Measurements from ENCODE around the gene MPRIP.

MPRIP gene

GRCh38 chr17:17098551-17099179 lies 56.4 kb downstream of the MPRIP start:
- H3K4me3 ChIP-seq (ENCODE audit: low read depth, low read length) = no peak overlapping the region
- no peak for TF ChIP-seq CTCF (IDR thresholded peaks at IDR 0.05; ENCODE audit: borderline replicate concordance, insufficient read depth, low read depth, low read length)

- no peak for TF ChIP-seq CTCF (IDR thresholded peaks at IDR 0.05; ENCODE audit: borderline replicate concordance, insufficient read depth, low read depth, low read length)
- no peak overlapping the region for H3K4me3 ChIP-seq (ENCODE audit: low read depth, low read length)
Observed at GRCh38 chr17:17102176-17102575, 59.9 kb downstream of the MPRIP start.

- TF ChIP-seq CTCF (IDR thresholded peaks at IDR 0.05; ENCODE audit: borderline replicate concordance, insufficient read depth, low read depth, low read length) = no peak
- H3K4me3 ChIP-seq (ENCODE audit: low read depth, low read length) = no peak overlapping the region
Observed at GRCh38 chr17:17103160-17103559, 60.9 kb downstream of the MPRIP start.

GRCh38 chr17:17104036-17104435 lies 61.8 kb downstream of the MPRIP start:
- no peak overlapping the region for H3K4me3 ChIP-seq (ENCODE audit: low read depth, low read length)
- TF ChIP-seq CTCF (IDR thresholded peaks at IDR 0.05; ENCODE audit: borderline replicate concordance, insufficient read depth, low read depth, low read length) = no peak

- no peak overlapping the region for H3K4me3 ChIP-seq (ENCODE audit: low read depth, low read length)
- TF ChIP-seq CTCF (IDR thresholded peaks at IDR 0.05; ENCODE audit: borderline replicate concordance, insufficient read depth, low read depth, low read length) = no peak
Observed at GRCh38 chr17:17104494-17104893, 62.2 kb downstream of the MPRIP start.

GRCh38 chr17:17105976-17106375 lies 63.7 kb downstream of the MPRIP start:
- no peak overlapping the region for H3K4me3 ChIP-seq (ENCODE audit: low read depth, low read length)
- TF ChIP-seq CTCF (IDR thresholded peaks at IDR 0.05; ENCODE audit: borderline replicate concordance, insufficient read depth, low read depth, low read length) = no peak

GRCh38 chr17:17106756-17107155 lies 64.5 kb downstream of the MPRIP start:
- no peak overlapping the region for H3K4me3 ChIP-seq (ENCODE audit: low read depth, low read length)
- TF ChIP-seq CTCF (IDR thresholded peaks at IDR 0.05; ENCODE audit: borderline replicate concordance, insufficient read depth, low read depth, low read length) = no peak
